NT2/D1 (cell line): ENCODE data around the gene PARN.
"Not testable (repeated sequence)": the region's sequence is repeated elsewhere in the genome, so short reads cannot be mapped to it uniquely, and the experiment has no call there.

Source experiments
- DNase-seq: peaks from one replicate; pipeline ENCODE4 v3.0.0-alpha.2; 2011; ENCODE audit warnings: low read depth, low spot score
- H3K27me3 ChIP-seq: 2 replicates; pipeline ENCODE4 v1.6.0; 2011; ENCODE audit warnings: mild to moderate bottlenecking; ENCODE audit not compliant: insufficient read length, insufficient read depth
- H3K36me3 ChIP-seq: 2 replicates; pipeline ENCODE4 v1.6.1; 2011; ENCODE audit warnings: mild to moderate bottlenecking, low read length, mixed read lengths; ENCODE audit not compliant: insufficient read depth, insufficient read length
- H3K4me1 ChIP-seq: 2 replicates; pipeline ENCODE4 v1.5.1; 2011; ENCODE audit not compliant: insufficient read depth, insufficient read length
- H3K4me3 ChIP-seq: 2 replicates; pipeline ENCODE4 v1.5.1; 2011; ENCODE audit warnings: low read depth; ENCODE audit not compliant: insufficient read length
- H3K9ac ChIP-seq: 2 replicates; pipeline ENCODE4 v1.6.0; 2011; ENCODE audit warnings: low read depth; ENCODE audit not compliant: insufficient read length
- H3K9me3 ChIP-seq: 2 replicates; pipeline ENCODE4 v1.5.1; 2011; ENCODE audit warnings: mild to moderate bottlenecking, low read length; ENCODE audit not compliant: insufficient read depth
- SUZ12 ChIP-seq: IDR thresholded peaks from 2 replicates; pipeline ENCODE4 v1.6.1; 2011; ENCODE audit not compliant: insufficient read length, insufficient read depth; ENCODE audit errors: extremely low read depth
- YY1 ChIP-seq: IDR thresholded peaks from 2 replicates; pipeline ENCODE4 v1.6.1; 2011; ENCODE audit not compliant: insufficient read length, insufficient read depth
- ZNF274 ChIP-seq: IDR thresholded peaks from 2 replicates; pipeline ENCODE4 v1.6.1; 2011; ENCODE audit warnings: mild to moderate bottlenecking, low read depth, low read length

The PARN gene

GRCh38 chr16:14418795-14419225 lies 211.2 kb downstream of the PARN start:
- H3K4me1 ChIP-seq: no peaks in the 10 kb centered on the region
- no peaks in the 10 kb centered on the region for H3K27me3 ChIP-seq
- no peak for DNase-seq
- H3K9ac ChIP-seq: no peak overlapping the region
- H3K4me3 ChIP-seq: no peak overlapping the region
- TF ChIP-seq YY1 (no peak), ZNF274 (no peak), SUZ12 (no peak)
- peaks cover 5% of the 10 kb centered on the region; the same call in 1 of the 2 replicates for H3K9me3 ChIP-seq
- H3K36me3 ChIP-seq: no peaks in the 10 kb centered on the region

GRCh38 chr16:14416184-14416583 lies 213.9 kb downstream of the PARN start:
- H3K9ac ChIP-seq: no peak overlapping the region
- H3K9me3 ChIP-seq: peaks cover 5% of the 10 kb centered on the region; the same call in 1 of the 2 replicates
- H3K4me1 ChIP-seq: no peaks in the 10 kb centered on the region
- no peak for DNase-seq
- H3K36me3 ChIP-seq: no peaks in the 10 kb centered on the region
- H3K4me3 ChIP-seq: no peak overlapping the region
- no peaks in the 10 kb centered on the region for H3K27me3 ChIP-seq
- TF ChIP-seq ZNF274 (no peak), SUZ12 (no peak), YY1 (no peak)

- Histone ChIP-seq H3K4me3 (no peak overlapping the region), H3K9ac (no peak overlapping the region), H3K36me3 (no peaks in the 10 kb centered on the region), H3K4me1 (no peaks in the 10 kb centered on the region), H3K9me3 (peaks cover 5% of the 10 kb centered on the region; the same call in 1 of the 2 replicates), H3K27me3 (no peaks in the 10 kb centered on the region)
- TF ChIP-seq YY1 (no peak), ZNF274 (no peak), SUZ12 (no peak)
- DNase-seq: no peak
Measured at GRCh38 chr16:14415291-14415690, 214.8 kb downstream of the PARN start.

- no peak for TF ChIP-seq ZNF274
- TF ChIP-seq SUZ12: no peak
- TF ChIP-seq YY1: no peak
- Histone ChIP-seq H3K36me3 (no peaks in the 10 kb centered on the region), H3K9me3 (no peaks in the 10 kb centered on the region), H3K4me3 (no peak overlapping the region), H3K9ac (no peak overlapping the region), H3K27me3 (no peaks in the 10 kb centered on the region), H3K4me1 (peaks cover 2% of the 10 kb centered on the region)
- DNase-seq: no peak
Measured at GRCh38 chr16:14409563-14409962, 220.5 kb downstream of the PARN start.

GRCh38 chr16:14407786-14408399 lies 222.2 kb downstream of the PARN start:
- Histone ChIP-seq H3K4me3 (no peak overlapping the region), H3K27me3 (no peaks in the 10 kb centered on the region)
- TF ChIP-seq ZNF274: no peak
- TF ChIP-seq YY1: no peak
- TF ChIP-seq SUZ12: no peak

GRCh38 chr16:14405611-14406537 lies 224.2 kb downstream of the PARN start:
- no peaks in the 10 kb centered on the region for H3K27me3 ChIP-seq
- no peaks in the 10 kb centered on the region for H3K9me3 ChIP-seq
- TF ChIP-seq YY1: no peak
- no peak for TF ChIP-seq ZNF274
- no peak for TF ChIP-seq SUZ12
- no peak overlapping the region for H3K9ac ChIP-seq
- peak; percentile 38 for DNase-seq
- no peaks in the 10 kb centered on the region for H3K36me3 ChIP-seq
- peaks cover 2% of the 10 kb centered on the region for H3K4me1 ChIP-seq
- H3K4me3 ChIP-seq: no peak overlapping the region

More at GRCh38 chr16:14407786-14408399, 222.2 kb downstream of the PARN start:
- H3K9ac ChIP-seq: no peak overlapping the region
- H3K36me3 ChIP-seq: no peaks in the 10 kb centered on the region
- H3K9me3 ChIP-seq: no peaks in the 10 kb centered on the region
- no peak for DNase-seq
- H3K4me1 ChIP-seq: peaks cover 2% of the 10 kb centered on the region

GRCh38 chr16:14403001-14403389 lies 227.1 kb downstream of the PARN start:
- not testable (repeated sequence) for H3K36me3 ChIP-seq, H3K9ac ChIP-seq, DNase-seq, H3K27me3 ChIP-seq, H3K4me3 ChIP-seq, H3K9me3 ChIP-seq, H3K4me1 ChIP-seq

- not testable (repeated sequence) for DNase-seq, H3K4me3 ChIP-seq, H3K9me3 ChIP-seq, H3K9ac ChIP-seq, H3K36me3 ChIP-seq, H3K27me3 ChIP-seq, H3K4me1 ChIP-seq
Measured at GRCh38 chr16:14402114-14403000, 227.7 kb downstream of the PARN start.

- H3K27me3 ChIP-seq, DNase-seq, H3K4me3 ChIP-seq, H3K4me1 ChIP-seq, H3K9me3 ChIP-seq, H3K9ac ChIP-seq, H3K36me3 ChIP-seq: not testable (repeated sequence)
Measured at GRCh38 chr16:14401711-14402061, 228.4 kb downstream of the PARN start.
